HFFc6 (cell line): ENCODE measurements around the gene KIAA1549. TPM values are rescaled to one million over a fixed set of nuclear protein-coding genes. Genes with fewer than 3 reads are reported as not detected.

ENCODE experiments used
- DNase-seq: peaks from one replicate; pipeline ENCODE4 v3.0.0-alpha.2; 2018
- H3K27ac Mint-ChIP-seq: 2 replicates; pipeline ENCODE4 v1.8.0; 2020; ENCODE audit warnings: mild to moderate bottlenecking, mixed read lengths
- H3K27me3 Mint-ChIP-seq: 2 replicates; pipeline ENCODE4 v1.8.0; 2021; ENCODE audit warnings: mild to moderate bottlenecking, moderate library complexity, mixed read lengths; ENCODE audit not compliant: insufficient read depth
- H3K36me3 Mint-ChIP-seq: 2 replicates; pipeline ENCODE4 v1.8.0; 2021; ENCODE audit warnings: low read depth, mixed read lengths
- H3K4me1 Mint-ChIP-seq: 2 replicates; pipeline ENCODE4 v1.8.0; 2020; ENCODE audit warnings: low read depth, mixed read lengths
- H3K4me3 Mint-ChIP-seq: 2 replicates; pipeline ENCODE4 v1.8.0; 2020; ENCODE audit warnings: mild to moderate bottlenecking, moderate library complexity, mixed read lengths
- H3K9me3 Mint-ChIP-seq: 2 replicates; pipeline ENCODE4 v1.8.0; 2020; ENCODE audit warnings: mild to moderate bottlenecking, mixed read lengths
- CTCF ChIP-seq: fragments of 200-600 bp; sonication (generic); IDR thresholded peaks from 2 replicates; pipeline ENCODE4 v1.5.0; 2021; ENCODE audit warnings: antibody characterized with exemption, mild to moderate bottlenecking
- total RNA-seq, 6 experiments: library from RNA; stranded (reverse); fragmentation: NEBNext Ultra II Directional; extraction: Animal tissue kit (Norgen Biotek cat#: 25700); gene quantifications; 2 replicates in 1 of 6; 3 replicates in 5 of 6; pipeline ENCODE4 v1.2.3, GENCODE V29; 2021

The KIAA1549 gene
- total RNA-seq, 6 experiments from 2014 or later: 7.0 to 13.3 (median 7.9) TPM

- no peaks in the 10 kb centered on the region for H3K9me3 Mint-ChIP-seq
- no peak for TF ChIP-seq CTCF
- H3K27me3 Mint-ChIP-seq: peaks cover 38% of the 10 kb centered on the region
- no peak overlapping the region for H3K27ac Mint-ChIP-seq
- no peak for DNase-seq
- no peak overlapping the region for H3K4me3 Mint-ChIP-seq
- H3K4me1 Mint-ChIP-seq: no peaks in the 10 kb centered on the region
- H3K36me3 Mint-ChIP-seq: no peaks in the 10 kb centered on the region
Observed at GRCh38 chr7:138802706-138803105, 178.5 kb downstream of the KIAA1549 start.

GRCh38 chr7:138801256-138801655 lies 179.9 kb downstream of the KIAA1549 start:
- TF ChIP-seq CTCF: no peak
- H3K9me3 Mint-ChIP-seq: no peaks in the 10 kb centered on the region

GRCh38 chr7:138799336-138800000 lies 181.7 kb downstream of the KIAA1549 start:
- TF ChIP-seq CTCF: no peak
- no peak overlapping the region for H3K27ac Mint-ChIP-seq
- H3K9me3 Mint-ChIP-seq: no peaks in the 10 kb centered on the region

More at GRCh38 chr7:138801256-138801655, 179.9 kb downstream of the KIAA1549 start:
- no peak for DNase-seq
- H3K4me1 Mint-ChIP-seq: no peaks in the 10 kb centered on the region
- no peak overlapping the region for H3K4me3 Mint-ChIP-seq
- peaks cover 42% of the 10 kb centered on the region for H3K27me3 Mint-ChIP-seq
- no peaks in the 10 kb centered on the region for H3K36me3 Mint-ChIP-seq
- no peak overlapping the region for H3K27ac Mint-ChIP-seq

GRCh38 chr7:138798836-138799235 lies 182.4 kb downstream of the KIAA1549 start:
- Mint-ChIP-seq H3K4me3 (no peak overlapping the region), H3K27ac (no peak overlapping the region), H3K27me3 (peaks cover 27% of the 10 kb centered on the region), H3K4me1 (no peaks in the 10 kb centered on the region), H3K9me3 (no peaks in the 10 kb centered on the region), H3K36me3 (no peaks in the 10 kb centered on the region)
- DNase-seq: no peak
- TF ChIP-seq CTCF: no peak

More at GRCh38 chr7:138799336-138800000, 181.7 kb downstream of the KIAA1549 start:
- peaks cover 28% of the 10 kb centered on the region for H3K27me3 Mint-ChIP-seq
- H3K36me3 Mint-ChIP-seq: no peaks in the 10 kb centered on the region
- no peak for DNase-seq
- no peaks in the 10 kb centered on the region for H3K4me1 Mint-ChIP-seq
- H3K4me3 Mint-ChIP-seq: no peak overlapping the region

- H3K9me3 Mint-ChIP-seq: no peaks in the 10 kb centered on the region
- H3K27me3 Mint-ChIP-seq: peaks cover 26% of the 10 kb centered on the region
- TF ChIP-seq CTCF: no peak
- H3K27ac Mint-ChIP-seq: no peak within 1 kb of the TSS
- no peaks in the 10 kb centered on the region for H3K36me3 Mint-ChIP-seq
- no peak within 1 kb of the TSS for H3K4me3 Mint-ChIP-seq
- H3K4me1 Mint-ChIP-seq: no peaks in the 10 kb centered on the region
- no peak for DNase-seq
Observed at GRCh38 chr7:138797715-138798320, 183.4 kb downstream of the KIAA1549 start, which contains the start of the genes ATP6V0A4 and TMEM213. Gene ATP6V0A4 (minus strand): TSS chr7:138798196. CDS start chr7:138771247, 26,949 bp downstream. Gene TMEM213 (plus strand): TSS chr7:138797994. CDS start chr7:138798105, 111 bp downstream.
